Measurements from ENCODE around the gene SEBOX.

DNA sequence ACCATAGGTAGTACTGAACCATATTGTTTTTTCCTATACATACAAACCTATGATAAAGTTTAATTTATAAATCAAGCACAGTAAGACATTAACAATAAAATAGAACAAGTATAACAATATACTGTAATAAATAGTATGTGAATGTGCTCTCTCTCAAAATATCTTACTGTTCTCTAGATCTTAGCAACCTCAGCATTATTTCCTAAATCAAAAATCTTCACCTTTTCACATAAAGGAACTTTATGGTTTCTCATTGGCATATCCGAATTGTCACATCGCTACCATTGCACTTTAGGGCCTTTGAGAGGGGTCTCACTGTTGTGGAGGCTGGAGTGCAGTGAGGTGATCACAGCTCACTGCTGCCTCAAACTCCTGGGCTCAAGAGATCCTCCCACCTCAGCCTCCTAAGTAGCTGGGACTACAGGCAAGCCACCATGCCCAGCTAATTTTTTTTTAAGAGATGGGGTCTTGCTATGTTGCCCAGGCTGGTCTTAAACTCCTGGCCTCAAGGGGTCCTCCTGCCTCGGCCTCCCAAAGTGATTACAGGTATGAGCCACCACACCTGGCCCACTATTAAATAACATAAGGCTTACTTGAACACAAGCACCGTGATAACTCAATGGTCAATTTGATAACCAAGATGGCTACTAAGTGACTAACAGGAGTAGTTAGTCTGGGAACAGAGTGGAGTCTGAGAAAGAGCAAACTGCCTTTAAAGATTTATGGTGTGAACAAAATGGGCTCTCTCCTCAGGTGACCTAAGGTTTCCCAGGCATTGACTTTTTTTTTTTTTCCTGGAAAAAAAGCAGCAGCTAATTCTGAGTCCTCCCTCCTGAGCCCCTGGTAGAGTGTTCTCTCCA, 48.9 kb downstream of the SEBOX start:
- TF ChIP-seq MAFK (IDR thresholded peaks at IDR 0.05; ENCODE audit: low read depth, low read length) = no peak
- TF ChIP-seq, protein P1, sequence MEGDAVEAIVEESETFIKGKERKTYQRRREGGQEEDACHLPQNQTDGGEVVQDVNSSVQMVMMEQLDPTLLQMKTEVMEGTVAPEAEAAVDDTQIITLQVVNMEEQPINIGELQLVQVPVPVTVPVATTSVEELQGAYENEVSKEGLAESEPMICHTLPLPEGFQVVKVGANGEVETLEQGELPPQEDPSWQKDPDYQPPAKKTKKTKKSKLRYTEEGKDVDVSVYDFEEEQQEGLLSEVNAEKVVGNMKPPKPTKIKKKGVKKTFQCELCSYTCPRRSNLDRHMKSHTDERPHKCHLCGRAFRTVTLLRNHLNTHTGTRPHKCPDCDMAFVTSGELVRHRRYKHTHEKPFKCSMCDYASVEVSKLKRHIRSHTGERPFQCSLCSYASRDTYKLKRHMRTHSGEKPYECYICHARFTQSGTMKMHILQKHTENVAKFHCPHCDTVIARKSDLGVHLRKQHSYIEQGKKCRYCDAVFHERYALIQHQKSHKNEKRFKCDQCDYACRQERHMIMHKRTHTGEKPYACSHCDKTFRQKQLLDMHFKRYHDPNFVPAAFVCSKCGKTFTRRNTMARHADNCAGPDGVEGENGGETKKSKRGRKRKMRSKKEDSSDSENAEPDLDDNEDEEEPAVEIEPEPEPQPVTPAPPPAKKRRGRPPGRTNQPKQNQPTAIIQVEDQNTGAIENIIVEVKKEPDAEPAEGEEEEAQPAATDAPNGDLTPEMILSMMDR (IDR thresholded peaks at IDR 0.05; ENCODE audit: control extremely low read depth in 1 of 3, insufficient read depth in 1 of 3, low read depth in 1 of 3, low read length in 3 of 3) = no peak
- no peak for TF ChIP-seq POLR2A (IDR thresholded peaks at IDR 0.05; ENCODE audit: control extremely low read depth in 1 of 2, low read depth in 2 of 2, low read length in 2 of 2)
- TF ChIP-seq POLR2AphosphoS5 (IDR thresholded peaks at IDR 0.05; ENCODE audit: low read depth, low read length) = no peak
- TF ChIP-seq, protein P2, sequence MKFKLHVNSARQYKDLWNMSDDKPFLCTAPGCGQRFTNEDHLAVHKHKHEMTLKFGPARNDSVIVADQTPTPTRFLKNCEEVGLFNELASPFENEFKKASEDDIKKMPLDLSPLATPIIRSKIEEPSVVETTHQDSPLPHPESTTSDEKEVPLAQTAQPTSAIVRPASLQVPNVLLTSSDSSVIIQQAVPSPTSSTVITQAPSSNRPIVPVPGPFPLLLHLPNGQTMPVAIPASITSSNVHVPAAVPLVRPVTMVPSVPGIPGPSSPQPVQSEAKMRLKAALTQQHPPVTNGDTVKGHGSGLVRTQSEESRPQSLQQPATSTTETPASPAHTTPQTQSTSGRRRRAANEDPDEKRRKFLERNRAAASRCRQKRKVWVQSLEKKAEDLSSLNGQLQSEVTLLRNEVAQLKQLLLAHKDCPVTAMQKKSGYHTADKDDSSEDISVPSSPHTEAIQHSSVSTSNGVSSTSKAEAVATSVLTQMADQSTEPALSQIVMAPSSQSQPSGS (IDR thresholded peaks at IDR 0.05; ENCODE audit: low read length) = no peak
- TF ChIP-seq JUND (IDR thresholded peaks at IDR 0.05; ENCODE audit: low read length) = no peak
- TF ChIP-seq RXRA (IDR thresholded peaks at IDR 0.05; ENCODE audit: insufficient read depth, low read depth, low read length) = no peak
- no peak for TF ChIP-seq CEBPB (IDR thresholded peaks at IDR 0.05; ENCODE audit: low read depth, low read length)
- no peak for TF ChIP-seq TEAD4 (IDR thresholded peaks at IDR 0.05; ENCODE audit: low read depth, low read length)
- TF ChIP-seq TAF1 (IDR thresholded peaks at IDR 0.05; ENCODE audit: low read depth, low read length) = no peak
- no peak for TF ChIP-seq EZH2 (IDR thresholded peaks at IDR 0.05; ENCODE audit: low read depth, low read length, severe bottlenecking)
- no peak for TF ChIP-seq SUZ12 (IDR thresholded peaks at IDR 0.05; ENCODE audit: low read length)
